HG02588 (cell line): ENCODE data around the gene RPS6KA1.
"Not testable (repeated sequence)": the region's sequence is repeated elsewhere in the genome, so short reads cannot be mapped to it uniquely, and the experiment has no call there.

Experiments used
- ATAC-seq: cut with Tn5 transposase; IDR thresholded peaks from one replicate; pipeline ENCODE4 v1.9.1; 2021; ENCODE audit warnings: mild to moderate bottlenecking, moderate library complexity; ENCODE audit not compliant: unreplicated experiment

The RPS6KA1 gene

GRCh38 chr1:26529655-26530409 lies at the start of gene RPS6KA1:
TSS of gene RPS6KA1 (plus strand) at chr1:26529761. CDS start at chr1:26529921, 160 bp downstream.
- ATAC-seq = peak; percentile 77

GRCh38 chr1:26482921-26483320 lies 46.6 kb upstream of the RPS6KA1 start:
- no peak for ATAC-seq

- ATAC-seq = no peak
These were observed 45.6 kb upstream of the RPS6KA1 start for GRCh38 chr1:26483980-26484379.

GRCh38 chr1:26490155-26490554 lies 39.4 kb upstream of the RPS6KA1 start:
- no peak for ATAC-seq

GRCh38 chr1:26493267-26493666 lies 36.3 kb upstream of the RPS6KA1 start:
- ATAC-seq = no peak

GRCh38 chr1:26493938-26494337 lies 35.6 kb upstream of the RPS6KA1 start:
- ATAC-seq = no peak

GRCh38 chr1:26496861-26497260 lies 32.7 kb upstream of the RPS6KA1 start:
- ATAC-seq = no peak

GRCh38 chr1:26498894-26499293 lies 30.7 kb upstream of the RPS6KA1 start:
- ATAC-seq = no peak

GRCh38 chr1:26500488-26501175 lies 28.9 kb upstream of the RPS6KA1 start:
- peak; percentile 56 for ATAC-seq

GRCh38 chr1:26510711-26511110 lies 18.9 kb upstream of the RPS6KA1 start:
- ATAC-seq = not testable (repeated sequence)

GRCh38 chr1:26515836-26516235 lies 13.7 kb upstream of the RPS6KA1 start:
- ATAC-seq = not testable (repeated sequence)

- ATAC-seq = no peak
These were observed 12.4 kb upstream of the RPS6KA1 start for GRCh38 chr1:26516987-26517765.

GRCh38 chr1:26517766-26518049 lies 11.9 kb upstream of the RPS6KA1 start:
- ATAC-seq = no peak

- no peak for ATAC-seq
These were observed 11.2 kb upstream of the RPS6KA1 start for GRCh38 chr1:26518355-26518754.

- no peak for ATAC-seq
These were observed 9.2 kb upstream of the RPS6KA1 start for GRCh38 chr1:26520339-26520738.

- no peak for ATAC-seq
These were observed 7.9 kb upstream of the RPS6KA1 start for GRCh38 chr1:26521669-26522030.

GRCh38 chr1:26522073-26522472 lies 7.5 kb upstream of the RPS6KA1 start:
- no peak for ATAC-seq

GRCh38 chr1:26524181-26524580 lies 5.4 kb upstream of the RPS6KA1 start:
- no peak for ATAC-seq

- ATAC-seq = no peak
These were observed 3.3 kb upstream of the RPS6KA1 start for GRCh38 chr1:26526287-26526686.

- no peak for ATAC-seq
These were observed 231 bp upstream of the RPS6KA1 start for GRCh38 chr1:26529405-26529654.

GRCh38 chr1:26530410-26530894 lies 891 bp downstream of the RPS6KA1 start:
- ATAC-seq = no peak
